SKM-1 treated with dmso at 0.1 percent for 144 hours (cell line): ENCODE data around the gene SLC6A7.

Experiments used
- DNase-seq: peaks from one replicate; lab custom pipeline; 2025; ENCODE audit not compliant: unreplicated experiment; lab: John Stamatoyannopoulos, UW

The SLC6A7 gene

GRCh38 chr5:150172145-150172544, 17.7 kb upstream of the SLC6A7 start:
- no peak for DNase-seq

GRCh38 chr5:150172556-150172955, 17.3 kb upstream of the SLC6A7 start:
- DNase-seq = no peak

GRCh38 chr5:150173161-150173560, 16.7 kb upstream of the SLC6A7 start:
- DNase-seq = no peak

DNA sequence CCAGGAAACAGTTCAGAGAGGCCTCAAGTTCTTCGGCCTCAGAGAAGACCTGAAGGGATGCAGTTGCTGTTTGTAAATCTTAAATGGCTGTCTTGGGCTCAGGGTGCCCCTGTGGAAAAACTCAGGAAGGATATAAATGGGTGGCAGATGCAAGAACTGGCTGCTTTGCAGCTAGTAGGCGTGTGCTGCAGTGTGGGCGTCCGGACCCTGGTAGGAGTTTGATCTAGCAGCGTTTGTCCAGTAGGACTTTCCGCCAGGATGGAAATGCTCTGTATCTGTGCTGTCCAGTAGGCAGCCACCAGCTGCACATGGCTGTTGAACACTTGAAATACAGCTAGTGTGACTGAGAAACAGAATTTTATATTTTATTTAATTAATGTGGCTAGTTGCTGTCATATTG, 15.6 kb upstream of the SLC6A7 start:
- DNase-seq = no peak

GRCh38 chr5:150175076-150175475, 14.8 kb upstream of the SLC6A7 start:
- no peak for DNase-seq

- no peak for DNase-seq
Measured at GRCh38 chr5:150175536-150175935, 14.3 kb upstream of the SLC6A7 start.

DNA sequence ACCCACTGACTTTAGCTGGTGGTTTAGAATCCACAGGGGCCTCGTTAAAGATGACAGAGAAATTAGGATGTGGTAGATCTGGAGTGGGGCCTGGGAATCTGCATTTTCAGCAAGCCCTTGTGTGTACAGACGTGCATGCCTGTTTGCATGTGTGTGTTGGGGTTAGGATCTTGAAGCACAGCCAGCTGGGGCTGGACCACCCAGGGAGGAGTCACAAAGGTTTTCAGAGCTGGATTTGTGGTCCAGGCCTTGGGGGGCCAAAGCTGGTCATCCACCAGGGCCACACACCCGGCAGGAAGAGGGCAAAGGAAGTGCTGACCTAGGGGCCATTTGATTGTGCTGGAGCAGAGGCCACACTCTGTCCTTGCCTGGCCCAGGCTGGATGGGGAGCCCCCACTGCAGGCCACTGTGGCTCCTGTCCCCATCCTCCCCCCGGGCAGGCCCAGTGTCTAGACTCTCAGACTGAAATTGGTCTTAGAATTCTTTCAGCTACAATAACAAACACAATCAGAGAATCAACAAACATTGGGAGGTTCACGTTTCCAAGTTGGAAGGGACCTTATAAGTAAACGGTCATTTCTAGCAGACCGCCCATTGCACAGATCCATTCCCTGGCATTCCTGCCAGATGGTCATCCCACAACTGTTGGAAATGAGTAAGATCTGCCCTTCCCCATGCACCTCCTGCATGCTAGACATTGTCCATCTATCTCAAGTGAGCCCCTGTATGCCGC, 13.0 kb upstream of the SLC6A7 start:
- no peak for DNase-seq

- no peak for DNase-seq
Measured at GRCh38 chr5:150177721-150178120, 12.1 kb upstream of the SLC6A7 start.

GRCh38 chr5:150178262-150178661, 11.6 kb upstream of the SLC6A7 start:
- DNase-seq = no peak

DNA sequence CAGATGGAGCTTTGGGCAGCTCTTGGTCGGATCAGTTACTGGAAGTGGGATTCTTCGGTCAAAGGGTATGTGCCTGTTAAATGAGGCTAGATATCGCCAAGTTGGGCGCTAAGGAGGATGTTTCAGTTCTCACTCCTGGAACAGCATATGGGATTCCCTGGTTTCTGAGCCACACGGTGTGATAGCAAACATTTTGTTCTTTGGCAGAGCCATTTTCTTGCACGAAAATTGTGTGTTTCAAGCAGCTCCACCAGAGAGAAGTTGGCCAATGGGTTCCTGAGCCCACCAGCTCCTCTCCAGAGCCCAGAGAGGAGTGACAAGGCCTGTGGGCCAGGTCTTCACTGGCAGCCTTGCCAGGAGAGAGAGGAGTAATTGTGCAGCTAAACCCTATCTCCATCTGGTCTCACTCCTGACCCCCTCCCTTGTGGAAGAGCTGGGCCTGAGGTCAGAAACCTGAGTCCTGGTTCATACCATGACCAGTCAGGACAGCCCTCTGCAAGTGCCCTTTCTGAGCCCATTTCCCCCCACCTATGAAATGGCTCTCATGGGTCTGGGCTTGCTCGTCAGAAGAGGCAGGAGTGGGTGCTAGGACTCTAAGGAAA, 10.7 kb upstream of the SLC6A7 start:
- no peak for DNase-seq

DNA sequence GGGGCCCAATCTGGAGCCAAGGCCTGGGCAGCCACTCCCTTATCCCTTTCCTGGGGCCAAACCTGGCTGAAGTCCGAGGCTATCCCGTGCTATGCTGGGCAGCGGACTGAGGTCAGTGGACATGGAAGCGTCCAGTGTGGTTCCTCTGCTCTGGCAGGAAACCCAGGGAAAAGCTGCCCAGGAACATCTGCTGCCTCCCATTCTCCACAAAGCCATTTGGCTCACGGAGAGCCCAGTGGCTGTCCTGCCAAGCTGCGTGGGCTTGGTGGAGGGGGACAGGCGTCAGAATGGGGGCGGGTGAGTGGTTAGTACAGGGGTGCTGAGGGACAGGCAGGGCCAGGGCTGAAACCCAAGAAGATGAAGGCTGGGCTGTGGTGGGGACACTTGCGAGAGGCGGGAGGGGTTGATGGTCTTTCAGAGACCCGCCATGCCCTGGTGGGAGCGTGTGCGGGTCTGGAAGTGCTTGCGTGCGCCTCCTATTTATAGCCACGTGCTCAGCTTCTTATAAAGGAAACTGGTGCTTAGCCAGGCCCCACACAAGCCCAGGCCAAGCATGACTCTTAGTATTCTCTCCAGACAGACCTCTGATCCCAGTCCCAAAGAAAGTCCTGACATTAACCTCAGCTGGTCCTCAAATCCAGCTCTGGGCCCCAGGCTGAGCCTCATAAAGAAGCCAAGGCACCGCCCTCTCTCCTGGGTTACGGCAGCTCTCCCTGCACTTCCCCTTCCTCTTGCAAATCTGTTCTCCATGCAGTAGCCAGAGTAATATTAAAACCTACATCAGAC, 9.4 kb upstream of the SLC6A7 start:
- DNase-seq = peak; percentile 71

GRCh38 chr5:150181027-150181426, 8.8 kb upstream of the SLC6A7 start:
- no peak for DNase-seq

DNA sequence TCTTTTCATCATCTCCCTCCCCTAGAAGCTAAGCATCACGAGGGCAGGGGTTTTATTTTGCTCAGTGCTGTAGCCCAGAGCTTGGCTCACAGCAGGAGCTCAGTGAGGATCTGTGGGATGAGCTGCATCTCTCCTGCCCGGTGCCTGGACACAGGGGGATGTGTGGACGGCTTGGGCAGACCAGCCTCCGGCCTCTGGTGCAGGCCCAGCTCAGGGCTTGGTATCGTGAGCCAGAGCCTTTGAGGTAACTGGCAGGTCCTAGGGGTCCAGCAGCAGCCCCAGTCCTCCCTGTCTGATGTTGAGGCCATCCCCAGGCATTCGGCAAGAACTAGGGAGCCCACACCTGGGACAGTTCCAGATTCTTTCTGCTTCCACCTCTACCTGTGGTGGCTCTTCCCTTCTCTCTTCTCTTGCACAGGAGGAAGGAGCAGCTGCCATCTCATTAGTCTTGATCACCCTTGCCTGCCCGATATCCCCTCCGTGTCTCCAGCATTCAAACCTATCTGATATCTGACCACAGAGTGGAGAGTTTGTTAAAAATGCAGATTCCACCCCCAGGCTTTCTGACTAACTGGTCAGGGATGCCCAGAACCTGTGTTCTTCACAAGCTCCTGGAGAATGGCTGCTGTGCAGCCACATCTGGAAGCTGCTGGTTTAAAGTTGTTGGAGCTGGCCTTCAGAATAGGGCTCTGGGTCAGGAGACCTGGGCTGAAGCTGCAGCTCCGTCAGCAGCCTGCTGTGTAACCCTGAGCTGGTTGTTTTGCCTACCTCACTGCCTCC, 7.9 kb upstream of the SLC6A7 start:
- no peak for DNase-seq

GRCh38 chr5:150182774-150183173, 7.1 kb upstream of the SLC6A7 start:
- DNase-seq = no peak

DNA sequence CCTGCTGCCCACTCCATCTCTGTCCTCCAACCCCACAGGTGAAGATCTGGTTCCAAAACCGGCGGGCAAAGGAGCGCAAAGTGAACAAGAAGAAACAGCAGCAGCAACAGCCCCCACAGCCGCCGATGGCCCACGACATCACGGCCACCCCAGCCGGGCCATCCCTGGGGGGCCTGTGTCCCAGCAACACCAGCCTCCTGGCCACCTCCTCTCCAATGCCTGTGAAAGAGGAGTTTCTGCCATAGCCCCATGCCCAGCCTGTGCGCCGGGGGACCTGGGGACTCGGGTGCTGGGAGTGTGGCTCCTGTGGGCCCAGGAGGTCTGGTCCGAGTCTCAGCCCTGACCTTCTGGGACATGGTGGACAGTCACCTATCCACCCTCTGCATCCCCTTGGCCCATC, 6.4 kb upstream of the SLC6A7 start:
- no peak for DNase-seq

DNA sequence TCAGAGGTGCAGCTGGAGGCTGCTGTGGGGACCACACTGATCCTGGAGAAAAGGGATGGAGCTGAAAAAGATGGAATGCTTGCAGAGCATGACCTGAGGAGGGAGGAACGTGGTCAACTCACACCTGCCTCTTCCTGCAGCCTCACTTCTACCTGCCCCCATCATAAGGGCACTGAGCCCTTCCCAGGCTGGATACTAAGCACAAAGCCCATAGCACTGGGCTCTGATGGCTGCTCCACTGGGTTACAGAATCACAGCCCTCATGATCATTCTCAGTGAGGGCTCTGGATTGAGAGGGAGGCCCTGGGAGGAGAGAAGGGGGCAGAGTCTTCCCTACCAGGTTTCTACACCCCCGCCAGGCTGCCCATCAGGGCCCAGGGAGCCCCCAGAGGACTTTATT, 5.9 kb upstream of the SLC6A7 start:
- DNase-seq = no peak

GRCh38 chr5:150184990-150185912, 4.6 kb upstream of the SLC6A7 start:
- peak; percentile 86 for DNase-seq

DNA sequence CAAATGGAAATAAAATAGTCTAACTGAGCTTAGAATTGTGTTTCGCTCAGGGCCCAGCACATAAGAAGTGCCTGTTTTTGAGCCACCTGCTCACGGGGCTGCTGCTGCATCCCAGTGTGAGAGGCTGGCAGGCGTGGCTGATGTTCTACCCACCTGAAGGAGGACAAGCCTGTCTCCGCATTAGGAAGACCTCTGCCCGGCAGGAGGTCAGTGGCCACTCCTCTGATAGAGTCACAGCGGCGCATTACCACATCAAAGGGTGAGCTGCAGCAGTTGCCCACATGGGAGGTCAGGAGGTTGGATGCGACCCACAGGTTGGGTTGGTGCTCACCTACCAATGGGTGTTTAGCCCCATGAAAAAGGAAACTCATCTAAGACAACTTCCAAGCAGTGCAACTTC, 3.7 kb upstream of the SLC6A7 start:
- DNase-seq = no peak

DNA sequence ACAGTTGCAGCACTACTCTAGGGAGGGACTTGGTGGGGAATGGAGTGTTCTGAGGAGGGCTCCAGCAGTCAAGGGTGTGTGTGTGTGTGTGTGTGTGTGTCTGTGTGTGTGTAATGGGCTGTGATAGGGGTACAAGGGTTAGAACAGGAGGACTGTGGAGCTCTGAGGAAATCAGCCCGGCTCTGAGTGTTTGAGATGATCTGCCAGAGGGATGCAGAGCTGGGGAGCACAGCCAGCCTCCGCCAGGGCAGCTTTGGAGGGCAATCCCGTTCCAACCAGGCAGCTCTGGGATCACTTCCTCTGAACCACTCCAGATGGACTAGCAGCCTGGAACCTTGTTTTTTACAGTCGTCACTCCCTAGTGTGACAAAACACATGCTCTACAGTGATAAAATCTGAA, 3.0 kb upstream of the SLC6A7 start:
- no peak for DNase-seq

GRCh38 chr5:150188146-150188842, 1.6 kb upstream of the SLC6A7 start:
- no peak for DNase-seq
